Measurements from ENCODE around the gene CENPP.
"Not testable (repeated sequence)": the region's sequence is repeated elsewhere in the genome, so short reads cannot be mapped to it uniquely, and the experiment has no call there.

The CENPP gene

GRCh38 chr9:92619601-92620300 lies 294.0 kb downstream of the CENPP start:
- TF ChIP-seq EZH2 (IDR thresholded peaks at IDR 0.05; ENCODE audit: borderline replicate concordance, low read length) (no peak), CTCF (IDR thresholded peaks at IDR 0.05; ENCODE audit: low read length) (no peak)
- H2AFZ ChIP-seq (ENCODE audit: low read length) = no peak overlapping the region
- no peak overlapping the region for H3K4me3 ChIP-seq (ENCODE audit: low read depth, low read length, poor library complexity, severe bottlenecking)
- no peaks in the 10 kb centered on the region for H3K79me2 ChIP-seq (ENCODE audit: insufficient read depth, low read length)
- no peak overlapping the region for H3K27ac ChIP-seq (ENCODE audit: low read depth, low read length, poor library complexity, severe bottlenecking)
- H3K27me3 ChIP-seq (ENCODE audit: insufficient read depth, low read length) = no peaks in the 10 kb centered on the region
- no peaks in the 10 kb centered on the region for H3F3A ChIP-seq (ENCODE audit: insufficient read depth, low read length)
- H3K9ac ChIP-seq (ENCODE audit: low read length) = no peak overlapping the region
- H3K9me3 ChIP-seq (ENCODE audit: low read length) = no peaks in the 10 kb centered on the region
- no peaks in the 10 kb centered on the region for H3K4me1 ChIP-seq (ENCODE audit: insufficient read depth, low read length, severe bottlenecking)
- H3K9me2 ChIP-seq (ENCODE audit: low read depth, low read length) = no peaks in the 10 kb centered on the region
- no peak overlapping the region for H3K4me2 ChIP-seq (ENCODE audit: low read length)
- H4K20me1 ChIP-seq (ENCODE audit: insufficient read depth, low read length) = no peaks in the 10 kb centered on the region
- peaks cover 88% of the 10 kb centered on the region for H3K36me3 ChIP-seq (ENCODE audit: insufficient read depth, low read length)

GRCh38 chr9:92620845-92621244 lies 295.1 kb downstream of the CENPP start:
- H3K9me2 ChIP-seq (ENCODE audit: low read depth, low read length) = no peaks in the 10 kb centered on the region
- no peak overlapping the region for H3K27ac ChIP-seq (ENCODE audit: low read depth, low read length, poor library complexity, severe bottlenecking)
- no peaks in the 10 kb centered on the region for H3K79me2 ChIP-seq (ENCODE audit: insufficient read depth, low read length)
- no peak overlapping the region for H2AFZ ChIP-seq (ENCODE audit: low read length)
- no peak overlapping the region for H3K9ac ChIP-seq (ENCODE audit: low read length)
- no peaks in the 10 kb centered on the region for H4K20me1 ChIP-seq (ENCODE audit: insufficient read depth, low read length)
- peaks cover 86% of the 10 kb centered on the region for H3K36me3 ChIP-seq (ENCODE audit: insufficient read depth, low read length)
- no peaks in the 10 kb centered on the region for H3K4me1 ChIP-seq (ENCODE audit: insufficient read depth, low read length, severe bottlenecking)
- no peaks in the 10 kb centered on the region for H3F3A ChIP-seq (ENCODE audit: insufficient read depth, low read length)
- no peak overlapping the region for H3K4me2 ChIP-seq (ENCODE audit: low read length)
- TF ChIP-seq CTCF (IDR thresholded peaks at IDR 0.05; ENCODE audit: low read length) (no peak), EZH2 (IDR thresholded peaks at IDR 0.05; ENCODE audit: borderline replicate concordance, low read length) (no peak)
- H3K4me3 ChIP-seq (ENCODE audit: low read depth, low read length, poor library complexity, severe bottlenecking) = no peak overlapping the region
- no peaks in the 10 kb centered on the region for H3K9me3 ChIP-seq (ENCODE audit: low read length)
- no peaks in the 10 kb centered on the region for H3K27me3 ChIP-seq (ENCODE audit: insufficient read depth, low read length)

DNA sequence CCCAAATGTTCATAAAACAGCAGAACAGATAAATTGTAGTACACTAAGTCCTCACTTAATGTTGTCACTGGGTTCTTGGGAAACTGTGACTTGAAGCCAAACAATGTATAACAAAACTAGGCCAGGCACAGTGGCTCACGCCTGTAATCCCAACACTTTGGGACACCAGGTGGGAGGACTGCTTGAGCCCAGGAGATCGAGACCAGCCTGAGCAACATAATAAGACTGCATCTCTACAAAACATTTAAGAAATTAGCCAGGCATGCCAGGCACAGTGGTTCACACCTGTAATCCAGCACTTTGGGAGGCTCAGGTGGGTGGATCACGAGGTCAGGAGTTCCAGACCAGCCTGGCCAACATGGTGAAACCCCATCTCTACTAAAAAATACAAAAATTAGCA lies 298.2 kb downstream of the CENPP start:
- H3F3A ChIP-seq (ENCODE audit: insufficient read depth, low read length); H3K9me3 ChIP-seq (ENCODE audit: low read length); H3K9me2 ChIP-seq (ENCODE audit: low read depth, low read length); H3K27me3 ChIP-seq (ENCODE audit: insufficient read depth, low read length); H3K4me2 ChIP-seq (ENCODE audit: low read length); H4K20me1 ChIP-seq (ENCODE audit: insufficient read depth, low read length); H3K79me2 ChIP-seq (ENCODE audit: insufficient read depth, low read length); H3K9ac ChIP-seq (ENCODE audit: low read length); H2AFZ ChIP-seq (ENCODE audit: low read length); H3K27ac ChIP-seq (ENCODE audit: low read depth, low read length, poor library complexity, severe bottlenecking); H3K4me3 ChIP-seq (ENCODE audit: low read depth, low read length, poor library complexity, severe bottlenecking); H3K4me1 ChIP-seq (ENCODE audit: insufficient read depth, low read length, severe bottlenecking): not testable (repeated sequence)
- peaks cover 81% of the 10 kb centered on the region for H3K36me3 ChIP-seq (ENCODE audit: insufficient read depth, low read length)

DNA sequence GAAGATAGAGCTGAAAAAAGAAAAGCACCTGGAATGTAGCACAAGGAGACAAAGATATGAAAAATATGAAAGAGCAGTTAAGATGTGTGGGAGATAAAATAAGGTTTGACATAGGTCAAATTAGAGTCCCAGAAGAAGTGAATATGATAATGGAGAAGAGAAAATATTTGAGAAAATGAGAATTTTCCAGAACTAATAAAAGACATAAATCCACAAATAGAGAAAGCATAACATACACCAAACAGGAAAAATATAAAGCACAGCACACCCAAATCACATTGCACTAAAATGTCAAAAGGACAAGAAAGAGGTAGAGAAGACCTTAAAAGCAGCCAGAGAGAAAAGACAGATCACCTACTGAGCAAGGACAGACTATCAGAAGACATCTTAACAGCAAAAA lies 300.7 kb downstream of the CENPP start:
- no peak overlapping the region for H3K4me2 ChIP-seq (ENCODE audit: low read length)
- TF ChIP-seq EZH2 (IDR thresholded peaks at IDR 0.05; ENCODE audit: borderline replicate concordance, low read length) = no peak
- TF ChIP-seq CTCF (IDR thresholded peaks at IDR 0.05; ENCODE audit: low read length) = no peak

More for the DNA sequence above, 300.7 kb downstream of the CENPP start:
- no peaks in the 10 kb centered on the region for H4K20me1 ChIP-seq (ENCODE audit: insufficient read depth, low read length)
- H3K9me3 ChIP-seq (ENCODE audit: low read length) = peaks cover 3% of the 10 kb centered on the region; the same call in 1 of the 2 replicates
- H3K27me3 ChIP-seq (ENCODE audit: insufficient read depth, low read length) = no peaks in the 10 kb centered on the region
- H3K79me2 ChIP-seq (ENCODE audit: insufficient read depth, low read length) = no peaks in the 10 kb centered on the region
- H3F3A ChIP-seq (ENCODE audit: insufficient read depth, low read length) = no peaks in the 10 kb centered on the region
- no peaks in the 10 kb centered on the region for H3K9me2 ChIP-seq (ENCODE audit: low read depth, low read length)
- H2AFZ ChIP-seq (ENCODE audit: low read length) = no peak overlapping the region
- peaks cover 85% of the 10 kb centered on the region for H3K36me3 ChIP-seq (ENCODE audit: insufficient read depth, low read length)
- H3K9ac ChIP-seq (ENCODE audit: low read length) = no peak overlapping the region
- no peak overlapping the region for H3K27ac ChIP-seq (ENCODE audit: low read depth, low read length, poor library complexity, severe bottlenecking)
- H3K4me1 ChIP-seq (ENCODE audit: insufficient read depth, low read length, severe bottlenecking) = no peaks in the 10 kb centered on the region
- no peak overlapping the region for H3K4me3 ChIP-seq (ENCODE audit: low read depth, low read length, poor library complexity, severe bottlenecking)

Measured in OCI-LY1 (cell line).